Smooth muscle cell of the umbilical artery (primary cell): ENCODE data around the gene FAM78A. TPM values are rescaled to one million over a fixed set of nuclear protein-coding genes. Genes with fewer than 3 reads are reported as not detected.

Source experiments
- total RNA-seq: library from RNA; depleted of rRNA; stranded (reverse); fragments of >200 nt; gene quantifications from 2 replicates; pipeline ENCODE4 v1.2.3, GENCODE V29; 2014

The FAM78A gene
- 0.74 and 0.89 TPM in 2 replicates for total RNA-seq

GRCh38 chr9:131276094-131276888, at the start of gene FAM78A:
Gene FAM78A (minus strand): TSS chr9:131276510. CDS start chr9:131276179, 331 bp downstream.

GRCh38 chr9:131289301-131290035, 13.2 kb upstream of the FAM78A start, which contains the start of gene PLPP7:
Gene PLPP7 (plus strand): TSS chr9:131289723. CDS start chr9:131289998, 275 bp downstream.

Other genes starting within 250 kb of the FAM78A start
- gene AIF1L, start 180.0 kb downstream of the FAM78A start, total RNA-seq: 0.09 and 0.30 TPM in 2 replicates
- 13.4 and 20.4 TPM in 2 replicates for gene NUP214, start 150.9 kb downstream of the FAM78A start, total RNA-seq
- 5.3 and 6.1 TPM in 2 replicates for gene PLPP7, start 13.2 kb upstream of the FAM78A start, total RNA-seq
- 53.7 and 153 TPM in 2 replicates for gene PRRC2B, start 117.6 kb upstream of the FAM78A start, total RNA-seq
- gene POMT1, start 226.4 kb upstream of the FAM78A start, total RNA-seq: 31.8 and 34.8 TPM in 2 replicates